NK-92 (cell line): Measurements from ENCODE around the gene ZBED4.

Source experiments
- DNase-seq: peaks from one replicate; lab custom pipeline; 2025; ENCODE audit not compliant: unreplicated experiment; lab: John Stamatoyannopoulos, UW

ZBED4 gene

GRCh38 chr22:49918911-49919881, 65.6 kb downstream of the ZBED4 start:
- DNase-seq, result no peak

GRCh38 chr22:49920859-49921258, 67.2 kb downstream of the ZBED4 start:
- no peak for DNase-seq

- DNase-seq, result no peak
These were observed 68.0 kb downstream of the ZBED4 start for GRCh38 chr22:49921508-49922278.

GRCh38 chr22:49922484-49922883, 68.8 kb downstream of the ZBED4 start:
- DNase-seq, result no peak

- no peak for DNase-seq
These were observed 69.3 kb downstream of the ZBED4 start for GRCh38 chr22:49922926-49923325.

- DNase-seq, result no peak
These were observed 69.8 kb downstream of the ZBED4 start for GRCh38 chr22:49923445-49923844.

GRCh38 chr22:49924113-49924833, 70.6 kb downstream of the ZBED4 start:
- no peak for DNase-seq

GRCh38 chr22:49925525-49926128, 72.0 kb downstream of the ZBED4 start:
- no peak for DNase-seq

GRCh38 chr22:49926916-49927315, 73.3 kb downstream of the ZBED4 start:
- DNase-seq, result no peak

GRCh38 chr22:49927483-49928184, 74.0 kb downstream of the ZBED4 start:
- no peak for DNase-seq

- no peak for DNase-seq
These were observed 74.5 kb downstream of the ZBED4 start for GRCh38 chr22:49928185-49928495.

- DNase-seq, result no peak
These were observed 75.0 kb downstream of the ZBED4 start for GRCh38 chr22:49928555-49929210.

GRCh38 chr22:49929211-49929979, 75.8 kb downstream of the ZBED4 start:
- DNase-seq, result no peak

- no peak for DNase-seq
These were observed 76.4 kb downstream of the ZBED4 start for GRCh38 chr22:49929994-49930575.

GRCh38 chr22:49930596-49931412, 77.2 kb downstream of the ZBED4 start:
- no peak for DNase-seq

GRCh38 chr22:49933236-49934159, 79.9 kb downstream of the ZBED4 start:
- no peak for DNase-seq
